H1 (cell line): ENCODE measurements around the gene ZACN. TPM values are rescaled to one million over a fixed set of nuclear protein-coding genes. Genes with fewer than 3 reads are reported as not detected.

Source experiments
- CBX5 ChIP-seq: fragments of 300-800, 300-1000 bp; sonication (generic); IDR thresholded peaks from 2 replicates; pipeline ENCODE4 v1.7.1; 2016; ENCODE audit warnings: antibody characterized with exemption, low read length, low read depth
- CHD1 ChIP-seq: IDR thresholded peaks from 2 replicates; pipeline ENCODE4 v1.6.1; 2012; ENCODE audit warnings: low read depth, low read length, improper control_type of control experiment
- E2F6 ChIP-seq: IDR thresholded peaks from 2 replicates; pipeline ENCODE4 v1.6.1; 2012; ENCODE audit warnings: inconsistent platforms
- FOSL1 ChIP-seq: IDR thresholded peaks from 2 replicates; pipeline ENCODE4 v1.6.1; 2011; ENCODE audit warnings: mild to moderate bottlenecking, low read depth, low read length, moderate library complexity; ENCODE audit not compliant: insufficient read depth
- HDAC6 ChIP-seq: IDR thresholded peaks from one replicate; pipeline ENCODE4 v1.7.1; 2012; ENCODE audit warnings: low read depth, mild to moderate bottlenecking, inconsistent platforms, low read length, moderate library complexity
- KDM5A ChIP-seq: fragments of 200-600 bp; IDR thresholded peaks from 2 replicates; pipeline ENCODE4 v1.7.1; 2012; ENCODE audit warnings: mild to moderate bottlenecking, low read length, inconsistent platforms, mixed read lengths
- MAFK ChIP-seq: IDR thresholded peaks from 2 replicates; pipeline ENCODE4 v1.6.1; 2012; ENCODE audit warnings: low read depth, mild to moderate bottlenecking, improper control_type of control experiment, low read length
- POLR2AphosphoS5 ChIP-seq: IDR thresholded peaks from 2 replicates; pipeline ENCODE4 v1.6.1; 2011; ENCODE audit warnings: low read depth, low read length
- SAP30 ChIP-seq: fragments of 300-600 bp; sonication (generic); IDR thresholded peaks from 2 replicates; pipeline ENCODE4 v1.7.1; 2012; ENCODE audit warnings: low read length, moderate library complexity, mild to moderate bottlenecking, inconsistent platforms; ENCODE audit not compliant: insufficient read depth, insufficient replicate concordance
- ZNF274 ChIP-seq: IDR thresholded peaks from 2 replicates; pipeline ENCODE4 v1.7.0; 2012; ENCODE audit warnings: low read length, borderline replicate concordance; ENCODE audit errors: extremely low read depth
- polyA plus RNA-seq, 7 experiments: library from polyadenylated mRNA; depleted of rRNA in 3 of 7; stranded (reverse) in 5 of 7; unstranded in 2 of 7; fragments of >200 nt in 5 of 7; fragments of 200-250 nt in 2 of 7; gene quantifications; 1 replicate in 5 of 7; 2 replicates in 1 of 7; 4 replicates in 1 of 7; pipeline versions ENCODE4 v1.2.1 to v1.2.3, GENCODE V29; 2011 to 2013; ENCODE audit warnings: missing spikeins in 2 of 7, mixed read lengths in 2 of 7
- total RNA-seq: library from RNA; stranded (reverse); fragmentation: NEBNext Ultra II Directional; extraction: Animal tissue kit (Norgen Biotek cat#: 25700); gene quantifications from 2 replicates; pipeline ENCODE4 v1.2.1, GENCODE V29; 2021

Gene ZACN
- total and polyA plus RNA-seq, 2 of the 8 experiments (the other 6 are each of a cell fraction or from before 2014, with no cell fraction given) = 0.26 TPM; not detected in 1

GRCh38 chr17:76079535-76079955 lies 563 bp downstream of the ZACN start (continued):
- no peak for TF ChIP-seq KDM5A
- no peak for TF ChIP-seq CHD1
- TF ChIP-seq MAFK = no peak
- peak; percentile 38; the same call in 1 of the 2 replicates for TF ChIP-seq POLR2AphosphoS5
- no peak for TF ChIP-seq SAP30
- TF ChIP-seq HDAC6 = no peak
- no peak for TF ChIP-seq E2F6
- TF ChIP-seq CBX5 = no peak
- no peak for TF ChIP-seq ZNF274
- TF ChIP-seq FOSL1 = no peak
